ENCODE measurements around the gene GHR. TPM values are rescaled to one million over a fixed set of nuclear protein-coding genes. Genes with fewer than 3 reads are reported as not detected.

Gene GHR
- total RNA-seq, 2 donors from 2014 or later = 10.8 to 10.9 TPM

GRCh38 chr5:42516282-42517042 is 93.2 kb downstream of the GHR start:
- Histone ChIP-seq H3K4me3 (no peak overlapping the region), H3K27me3 (no peaks in the 10 kb centered on the region), H3K27ac (no peak overlapping the region)

DNA sequence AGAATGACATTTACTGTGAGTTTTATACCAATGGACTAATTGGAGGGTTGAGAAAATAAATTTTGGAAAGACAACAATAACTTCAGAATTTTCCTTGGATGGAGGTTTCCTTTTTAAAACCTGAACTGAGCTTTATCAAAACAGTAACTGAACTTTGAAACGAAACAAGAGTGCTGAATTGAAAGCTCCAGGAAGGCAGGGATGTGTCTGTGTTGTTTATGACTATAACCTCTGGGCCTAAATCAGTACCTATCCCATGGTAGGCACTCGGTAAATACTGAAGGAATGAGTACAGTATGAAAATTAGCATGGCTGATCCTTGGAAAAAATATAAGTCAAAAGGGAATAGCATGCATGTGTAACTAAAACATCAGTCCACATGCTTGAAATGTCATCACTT is 93.9 kb downstream of the GHR start:
- H3K4me3 ChIP-seq = no peak overlapping the region
- no peak for DNase-seq (ENCODE audit: low spot score)

More at GRCh38 chr5:42516282-42517042, 93.2 kb downstream of the GHR start:
- no peak for TF ChIP-seq CTCF (IDR thresholded peaks at IDR 0.05)
- H3K36me3 ChIP-seq = no peaks in the 10 kb centered on the region
- no peaks in the 10 kb centered on the region for H3K9me3 ChIP-seq
- peaks cover 0 to 20% of the 10 kb centered on the region in 2 donors for H3K4me1 ChIP-seq
- DNase-seq (ENCODE audit: low spot score) = no peak

GRCh38 chr5:42518595-42519221 is 95.5 kb downstream of the GHR start:
- Histone ChIP-seq H3K4me1 (peaks cover 0 to 26% of the 10 kb centered on the region in 2 donors), H3K9me3 (no peaks in the 10 kb centered on the region), H3K27ac (peak overlapping the region in 1 of 2 donors; percentile 37), H3K27me3 (no peaks in the 10 kb centered on the region), H3K36me3 (no peaks in the 10 kb centered on the region), H3K4me3 (no peak overlapping the region)
- TF ChIP-seq CTCF (IDR thresholded peaks at IDR 0.05) = no peak
- no peak for DNase-seq (ENCODE audit: low spot score)

More for the DNA sequence above, 93.9 kb downstream of the GHR start:
- Histone ChIP-seq H3K27me3 (no peaks in the 10 kb centered on the region), H3K9me3 (no peaks in the 10 kb centered on the region), H3K4me1 (peaks cover 0 to 20% of the 10 kb centered on the region in 2 donors), H3K36me3 (no peaks in the 10 kb centered on the region), H3K27ac (no peak overlapping the region)
- no peak for TF ChIP-seq CTCF (IDR thresholded peaks at IDR 0.05)

DNA sequence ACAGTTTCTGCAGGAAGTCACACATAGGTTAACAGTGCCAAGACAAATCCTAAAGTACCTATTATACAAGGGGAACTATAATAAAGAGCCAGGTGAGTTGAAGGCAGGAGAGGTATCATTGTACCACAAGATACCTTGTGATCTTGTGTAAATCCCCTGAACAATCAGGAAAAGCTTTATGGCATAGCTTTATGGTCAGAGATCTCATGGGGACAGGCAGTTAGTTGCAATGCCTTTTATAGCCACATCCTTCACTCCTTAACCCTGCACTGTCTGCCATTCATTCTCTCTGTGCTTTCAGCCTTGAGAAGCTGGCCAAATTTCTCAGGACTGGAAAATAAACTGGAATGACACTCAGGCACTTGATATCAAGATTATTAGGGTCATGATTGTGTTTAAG is 97.0 kb downstream of the GHR start:
- H3K27ac ChIP-seq = no peak overlapping the region
- no peak for DNase-seq (ENCODE audit: low spot score)
- H3K4me1 ChIP-seq = peaks cover 0 to 20% of the 10 kb centered on the region in 2 donors
- no peaks in the 10 kb centered on the region for H3K9me3 ChIP-seq
- TF ChIP-seq CTCF (IDR thresholded peaks at IDR 0.05) = no peak
- no peaks in the 10 kb centered on the region for H3K27me3 ChIP-seq
- no peaks in the 10 kb centered on the region for H3K36me3 ChIP-seq
- no peak overlapping the region for H3K4me3 ChIP-seq

- Histone ChIP-seq H3K4me3 (no peak overlapping the region), H3K36me3 (no peaks in the 10 kb centered on the region), H3K27me3 (no peaks in the 10 kb centered on the region), H3K4me1 (peaks cover 0 to 20% of the 10 kb centered on the region in 2 donors), H3K27ac (no peak overlapping the region), H3K9me3 (no peaks in the 10 kb centered on the region)
- no peak for DNase-seq (ENCODE audit: low spot score)
- no peak for TF ChIP-seq CTCF (IDR thresholded peaks at IDR 0.05)
These were observed 97.7 kb downstream of the GHR start for GRCh38 chr5:42520957-42521356.
